ENCODE data around the gene ZNF48.

ZNF48 gene

GRCh38 chr16:30444231-30445148 is 49.3 kb downstream of the ZNF48 start:
- no peak for ATAC-seq

GRCh38 chr16:30445149-30445407 is 49.9 kb downstream of the ZNF48 start:
- peak in 1 of 2 donors; percentile 10 for ATAC-seq

GRCh38 chr16:30445408-30446202 is 50.4 kb downstream of the ZNF48 start, which contains the start of gene SEPHS2:
Gene SEPHS2, minus strand, starts transcription at chr16:30445874. Its CDS starts 147 bp downstream, at chr16:30445727.
- peak; percentile 96 to 97 for ATAC-seq

- ATAC-seq = no peak
Measured at GRCh38 chr16:30446203-30446595, 51.0 kb downstream of the ZNF48 start.

- no peak for ATAC-seq
Measured at GRCh38 chr16:30447512-30448226, 52.4 kb downstream of the ZNF48 start.

GRCh38 chr16:30449116-30449435 is 53.9 kb downstream of the ZNF48 start:
- ATAC-seq = no peak

Data from activated CD4-positive, CD25-positive, alpha-beta regulatory T cell treated with anti-CD3 and anti-CD28 coated beads, Interleukin-2, amount 50 U/mL, for 24 hours (primary cell).